SK-N-SH (cell line): Measurements from ENCODE around the gene FIBIN. TPM values are rescaled to one million over a fixed set of nuclear protein-coding genes. Genes with fewer than 3 reads are reported as not detected.
A peak's percentile ranks its signal among the peaks of the same experiment; 100 is the strongest.

ENCODE experiments used
- CTCF ChIA-PET: fragments of 300-600, 350-600 bp; formaldehyde crosslinking; extraction: SDS; loops from one replicate; lab custom pipeline; 2021; lab: Yijun Ruan, JAX
- POLR2A ChIA-PET: fragments of 350-600 bp; sonication (Branson Sonifier 250); formaldehyde crosslinking; extraction: SDS; loops from one replicate; lab custom pipeline; 2020; ENCODE audit warnings: antibody characterized with exemption, inconsistent platforms; lab: Yijun Ruan, JAX
- DNase-seq: peaks from one replicate; pipeline ENCODE4 v3.0.0; 2012
- H2AFZ ChIP-seq: fragments of 200-600 bp; sonication (generic); 2 replicates; pipeline ENCODE4 v1.8.1; 2016; ENCODE audit warnings: antibody characterized with exemption, mild to moderate bottlenecking, low read depth
- H3F3A ChIP-seq: fragments of 200-600 bp; sonication (generic); replicated peaks from 2 replicates; pipeline ENCODE3; 2016; ENCODE audit warnings: antibody characterized with exemption, mild to moderate bottlenecking; ENCODE audit not compliant: insufficient read depth
- H3K27ac ChIP-seq, 2 experiments: fragments of 200-500 bp in 1 of 2; fragments of 200-600 bp in 1 of 2; sonication (Bioruptor generic) in 1 of 2; sonication (generic), shearing (Covaris generic) in 1 of 2; 2 replicates each; pipeline versions ENCODE4 v1.5.1 to v1.6.1; 2014 to 2016; ENCODE audit warnings: low read depth in 2 of 2, inconsistent platforms in 1 of 2, low read length in 1 of 2, mild to moderate bottlenecking in 1 of 2, mixed read lengths in 1 of 2
- H3K27me3 ChIP-seq: fragments of 200-600 bp; sonication (generic), shearing (Covaris generic); 2 replicates; pipeline ENCODE4 v1.6.1; 2016; ENCODE audit warnings: mixed run types; ENCODE audit not compliant: insufficient read depth
- H3K36me3 ChIP-seq, 2 experiments: fragments of 200-500 bp in 1 of 2; fragments of 200-600 bp in 1 of 2; sonication (Bioruptor generic) in 1 of 2; sonication (generic) in 1 of 2; replicated peaks in 1 of 2; 2 replicates each; pipeline versions ENCODE3 to v1.5.1; 2014 to 2016; ENCODE audit warnings: low read length in 1 of 2, mild to moderate bottlenecking in 1 of 2; ENCODE audit not compliant: insufficient read depth in 2 of 2, control insufficient read depth in 1 of 2
- H3K4me1 ChIP-seq, 2 experiments: fragments of 200-500 bp in 1 of 2; fragments of 200-600 bp in 1 of 2; sonication (Bioruptor generic) in 1 of 2; sonication (generic), shearing (Covaris generic) in 1 of 2; 2 replicates each; pipeline versions ENCODE4 v1.5.1 to v1.6.1; 2014 to 2016; ENCODE audit warnings: low read depth in 1 of 2, low read length in 1 of 2, mixed run types in 1 of 2; ENCODE audit not compliant: insufficient read depth in 2 of 2, control insufficient read depth in 1 of 2
- H3K4me2 ChIP-seq: fragments of 200-600 bp; sonication (generic), shearing (Covaris generic); 2 replicates; pipeline ENCODE4 v1.6.1; 2017; ENCODE audit warnings: mixed run types
- H3K4me3 ChIP-seq, 2 experiments: fragments of 200-500 bp in 1 of 2; fragments of 200-600 bp in 1 of 2; sonication (Bioruptor generic) in 1 of 2; sonication (generic), shearing (Covaris generic) in 1 of 2; 2 replicates each; pipeline versions ENCODE4 v1.5.1 to v1.8.1; 2014 to 2016; ENCODE audit warnings: low read depth in 2 of 2, inconsistent platforms in 1 of 2, low read length in 1 of 2, mild to moderate bottlenecking in 1 of 2, mixed read lengths in 1 of 2, moderate library complexity in 1 of 2
- H3K79me2 ChIP-seq: fragments of 200-600 bp; sonication (generic); 2 replicates; pipeline ENCODE4 v1.8.1; 2017; ENCODE audit warnings: mild to moderate bottlenecking; ENCODE audit not compliant: insufficient read depth
- H3K9ac ChIP-seq: fragments of 200-600 bp; sonication (generic); 2 replicates; pipeline ENCODE4 v1.6.1; 2017; ENCODE audit warnings: mixed run types
- H3K9me2 ChIP-seq: fragments of 200-600 bp; sonication (generic); 2 replicates; pipeline ENCODE4 v1.6.1; 2017; ENCODE audit warnings: mixed run types
- H3K9me3 ChIP-seq: fragments of 200-600 bp; sonication (generic); 2 replicates; pipeline ENCODE4 v1.6.1; 2017; ENCODE audit warnings: mixed run types, mild to moderate bottlenecking, moderate library complexity
- H4K20me1 ChIP-seq: fragments of 200-600 bp; sonication (generic); 2 replicates; pipeline ENCODE4 v1.6.1; 2017; ENCODE audit warnings: mild to moderate bottlenecking, mixed run types; ENCODE audit not compliant: insufficient read depth
- EP300 ChIP-seq, 2 experiments: IDR thresholded peaks; 2 replicates each; pipeline versions ENCODE4 v1.4.0 to v1.6.1; 2012; ENCODE audit warnings: borderline replicate concordance in 1 of 2, low read depth in 1 of 2, low read length in 1 of 2
- FOXJ3 ChIP-seq: sonication (generic); formaldehyde crosslinking; IDR thresholded peaks from 2 replicates; pipeline ENCODE4 v1.5.1; 2020; ENCODE audit warnings: mild to moderate bottlenecking, missing genetic modification reagents
- IRF3 ChIP-seq: fragments of 150-350 bp; IDR thresholded peaks from 2 replicates; pipeline ENCODE4 v1.6.1; 2016; ENCODE audit warnings: mild to moderate bottlenecking, low read depth, low read length
- NFIC ChIP-seq: IDR thresholded peaks from 2 replicates; pipeline ENCODE4 v1.4.0; 2012; ENCODE audit warnings: borderline replicate concordance
- REST ChIP-seq: IDR thresholded peaks from 2 replicates; pipeline ENCODE4 v1.6.1; 2012; ENCODE audit warnings: mild to moderate bottlenecking, low read depth, low read length, moderate library complexity
- SIN3A ChIP-seq: IDR thresholded peaks from 2 replicates; pipeline ENCODE4 v1.6.1; 2012; ENCODE audit warnings: low read depth, mild to moderate bottlenecking, low read length, moderate library complexity, borderline replicate concordance
- TAF1 ChIP-seq: IDR thresholded peaks from 2 replicates; pipeline ENCODE4 v1.6.1; 2012; ENCODE audit warnings: low read depth, mild to moderate bottlenecking, low read length, moderate library complexity, borderline replicate concordance
- YY1 ChIP-seq: IDR thresholded peaks from 2 replicates; pipeline ENCODE4 v1.4.0; 2012; ENCODE audit warnings: low read depth, mild to moderate bottlenecking
- WGBS: methylation state at CpG from one replicate; pipeline ENCODE4 v1.1.6; 2017; ENCODE audit warnings: low lambda C conversion rate; 5-methylcytosine and 5-hydroxymethylcytosine counted together
- polyA plus RNA-seq, 3 experiments: library from polyadenylated mRNA; depleted of rRNA; stranded (reverse); fragments of >200 nt; gene quantifications; 2 replicates each; pipeline ENCODE4 v1.2.3, GENCODE V29; 2012

Gene FIBIN
- polyA plus RNA-seq, 1 of the 3 experiments (the other 2 are of a cell fraction) = 0.66 TPM

DNA sequence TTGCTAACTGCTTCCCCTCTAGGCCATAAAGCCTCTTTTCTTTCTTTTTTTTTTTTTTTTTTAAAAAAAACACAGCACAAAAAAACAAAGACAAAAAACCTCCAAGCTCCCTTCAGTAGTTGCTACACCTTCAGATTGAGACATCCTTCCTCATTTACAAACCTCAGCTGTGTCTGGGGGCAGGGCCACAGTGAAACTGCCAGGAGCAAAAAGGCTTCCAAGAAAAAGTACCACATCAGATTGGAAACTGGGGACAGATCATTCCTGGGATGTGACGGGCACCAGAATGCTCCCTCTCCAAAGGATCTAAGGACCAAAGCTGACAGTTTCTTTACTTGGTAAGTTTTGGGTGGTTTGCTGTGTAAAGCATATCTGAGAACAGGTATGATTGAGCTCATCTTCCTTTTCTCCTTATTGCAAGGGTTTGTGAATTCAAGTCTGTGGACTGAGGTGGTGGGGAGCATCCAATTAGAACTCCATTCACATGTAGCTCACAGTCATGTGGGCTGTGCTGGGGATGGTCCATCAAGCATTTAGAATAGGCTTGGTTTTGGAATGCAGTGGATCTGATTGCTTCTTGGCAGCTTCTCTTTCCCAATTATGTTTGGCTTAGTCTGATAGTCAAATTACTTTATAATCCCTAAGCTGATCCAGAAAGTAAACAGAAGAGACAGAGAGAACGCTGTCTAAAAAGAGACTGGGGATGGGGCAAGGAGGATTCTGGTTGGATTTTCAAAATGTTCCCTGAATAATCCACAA, 47.4 kb downstream of the FIBIN start:
- TF ChIP-seq REST (no peak), EP300 (IDR thresholded peaks at IDR 0.05; ENCODE audit: borderline replicate concordance in 1 of 2, low read depth in 1 of 2, low read length in 1 of 2) (no peak), YY1 (no peak), TAF1 (no peak), NFIC (no peak), IRF3 (no peak), FOXJ3 (CRISPR knock-in tag) (no peak), SIN3A (no peak)
- Histone ChIP-seq H3K4me2 (no peak overlapping the region), H3K27ac (no peak overlapping the region), H3K9ac (no peak overlapping the region), H3K4me1 (peaks cover 0 to 11% of the 10 kb centered on the region in 2 experiments; a peak in 1 of 4 replicates), H2AFZ (0 out of 2 replicates have a peak overlapping the region, but pooled peaks have one; percentile 22), H3K79me2 (no peaks in the 10 kb centered on the region), H3K36me3 (no peaks in the 10 kb centered on the region), H3K4me3 (no peak overlapping the region), H3F3A (no peaks in the 10 kb centered on the region), H4K20me1 (no peaks in the 10 kb centered on the region), H3K9me2 (no peaks in the 10 kb centered on the region), H3K27me3 (no peaks in the 10 kb centered on the region), H3K9me3 (no peaks in the 10 kb centered on the region)
- DNase-seq = no peak
- POLR2A ChIA-PET = no interaction called here
- CTCF ChIA-PET = no interaction called here
- 82% methylated on average over 2 of the region's 2 CpGs for WGBS

Other genes starting within 250 kb of the FIBIN start
- gene BBOX1, start 46.7 kb downstream of the FIBIN start, polyA plus RNA-seq (2012; rRNA removed) = 0.02 TPM in 1 of 2 replicates, not detected in the other